ENCODE data around the gene PSAT1. TPM values are rescaled to one million over a fixed set of nuclear protein-coding genes. Genes with fewer than 3 reads are reported as not detected.

PSAT1 gene
- total RNA-seq, 1 experiment from 2014 or later = 71.8 TPM

GRCh38 chr9:78286946-78287388, 10.0 kb upstream of the PSAT1 start:
- no peak for ATAC-seq

GRCh38 chr9:78288214-78288892, 8.6 kb upstream of the PSAT1 start:
- DNase-seq (ENCODE audit: low read depth, low spot score) = no peak
- Histone ChIP-seq H3K4me3 (ENCODE audit: low read depth in 2 of 2, low read length in 2 of 2) (no peak overlapping the region), H3K4me1 (ENCODE audit: control insufficient read depth, insufficient read depth, low read length) (no peaks in the 10 kb centered on the region), H3K27ac (ENCODE audit: low read length) (no peak overlapping the region), H3K9me3 (ENCODE audit: control insufficient read depth, insufficient read depth, low read depth, low read length) (no peaks in the 10 kb centered on the region), H3K27me3 (ENCODE audit: control insufficient read depth, insufficient read depth, low read length) (no peaks in the 10 kb centered on the region), H3K36me3 (ENCODE audit: control insufficient read depth, insufficient read depth, low read length) (no peaks in the 10 kb centered on the region)
- ChIA-PET CTCF (no interaction called here), POLR2A (no interaction called here)
- in situ Hi-C loops (cut with HindIII; ENCODE audit: low pct_unique_long_range_greater_than_20kb, low sequenced_read_pairs) = no loop called here
- intact Hi-C loops (cut with micrococcal nuclease; ENCODE audit: unreplicated experiment) = no loop called here
- TF ChIP-seq SIN3A (IDR thresholded peaks at IDR 0.05; ENCODE audit: borderline replicate concordance, insufficient read depth, low read depth, low read length) (no peak), CTCF (IDR thresholded peaks at IDR 0.05) (no peak), POLR2AphosphoS5 (IDR thresholded peaks at IDR 0.05; ENCODE audit: low read depth, low read length) (no peak), REST (IDR thresholded peaks at IDR 0.05; ENCODE audit: insufficient read depth in 1 of 2, low read depth in 2 of 2, low read length in 1 of 2) (no peak), TCF7L2 (IDR thresholded peaks at IDR 0.05; ENCODE audit: low read depth, low read length) (no peak)
- ATAC-seq = no peak
- no TSS peak for BruUV-seq (replicated peaks)

More at GRCh38 chr9:78286946-78287388, 10.0 kb upstream of the PSAT1 start:
- Histone ChIP-seq H3K36me3 (ENCODE audit: control insufficient read depth, insufficient read depth, low read length) (no peaks in the 10 kb centered on the region), H3K4me1 (ENCODE audit: control insufficient read depth, insufficient read depth, low read length) (no peaks in the 10 kb centered on the region), H3K9me3 (ENCODE audit: control insufficient read depth, insufficient read depth, low read depth, low read length) (no peaks in the 10 kb centered on the region), H3K27me3 (ENCODE audit: control insufficient read depth, insufficient read depth, low read length) (no peaks in the 10 kb centered on the region), H3K4me3 (ENCODE audit: low read depth in 2 of 2, low read length in 2 of 2) (no peak overlapping the region), H3K27ac (ENCODE audit: low read length) (no peak overlapping the region)
- intact Hi-C loops (cut with micrococcal nuclease; ENCODE audit: unreplicated experiment) (no loop called here), in situ Hi-C loops (cut with HindIII; ENCODE audit: low pct_unique_long_range_greater_than_20kb, low sequenced_read_pairs) (no loop called here)
- CTCF ChIA-PET = no interaction called here
- POLR2A ChIA-PET = interaction anchor here (0.7 kb wide), 1 partner anchor 9 kb away, joined by 4 read pairs; no protein-coding TSS in a partner anchor
- no peak for DNase-seq (ENCODE audit: low read depth, low spot score)
- no TSS peak for BruUV-seq (replicated peaks)
- TF ChIP-seq SIN3A (IDR thresholded peaks at IDR 0.05; ENCODE audit: borderline replicate concordance, insufficient read depth, low read depth, low read length) (no peak), TCF7L2 (IDR thresholded peaks at IDR 0.05; ENCODE audit: low read depth, low read length) (no peak), REST (IDR thresholded peaks at IDR 0.05; ENCODE audit: insufficient read depth in 1 of 2, low read depth in 2 of 2, low read length in 1 of 2) (no peak), POLR2AphosphoS5 (IDR thresholded peaks at IDR 0.05; ENCODE audit: low read depth, low read length) (no peak), CTCF (IDR thresholded peaks at IDR 0.05) (no peak)
